ENCODE data around the gene TMEM209.

TMEM209 gene

GRCh38 chr7:130118294-130118693 is 86.9 kb downstream of the TMEM209 start:
- DNase-seq: no peak

GRCh38 chr7:130114776-130115175 is 90.4 kb downstream of the TMEM209 start:
- no peak for DNase-seq

Data from NCI-H2081 treated with DMSO at 0.1 percent for 48 hours (cell line).